ENCODE measurements around the gene SSTR3. TPM values are rescaled to one million over a fixed set of nuclear protein-coding genes. Genes with fewer than 3 reads are reported as not detected.

Gene SSTR3
- total RNA-seq, 1 donor from 2014 or later, result not detected

DNA sequence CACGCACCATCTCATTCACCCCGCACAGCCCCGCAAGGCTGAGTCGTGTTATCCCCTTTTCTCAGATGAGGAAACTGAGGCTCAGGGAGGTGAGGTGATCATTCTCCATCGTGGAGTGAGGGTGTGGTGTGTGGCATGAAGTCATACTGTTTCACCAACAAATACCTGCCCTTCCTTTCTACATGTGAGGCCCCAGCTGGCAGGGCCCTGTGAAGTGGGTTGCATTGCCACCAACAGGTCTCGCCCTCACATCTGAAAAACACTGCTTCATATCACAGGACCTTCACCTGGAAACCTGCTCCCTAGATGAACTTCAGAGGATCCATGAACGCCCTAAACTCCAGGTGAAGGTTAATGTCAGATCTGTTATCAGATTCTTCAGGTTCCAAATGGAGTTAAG lies 4.3 kb downstream of the SSTR3 start:
- TF ChIP-seq, protein P1, sequence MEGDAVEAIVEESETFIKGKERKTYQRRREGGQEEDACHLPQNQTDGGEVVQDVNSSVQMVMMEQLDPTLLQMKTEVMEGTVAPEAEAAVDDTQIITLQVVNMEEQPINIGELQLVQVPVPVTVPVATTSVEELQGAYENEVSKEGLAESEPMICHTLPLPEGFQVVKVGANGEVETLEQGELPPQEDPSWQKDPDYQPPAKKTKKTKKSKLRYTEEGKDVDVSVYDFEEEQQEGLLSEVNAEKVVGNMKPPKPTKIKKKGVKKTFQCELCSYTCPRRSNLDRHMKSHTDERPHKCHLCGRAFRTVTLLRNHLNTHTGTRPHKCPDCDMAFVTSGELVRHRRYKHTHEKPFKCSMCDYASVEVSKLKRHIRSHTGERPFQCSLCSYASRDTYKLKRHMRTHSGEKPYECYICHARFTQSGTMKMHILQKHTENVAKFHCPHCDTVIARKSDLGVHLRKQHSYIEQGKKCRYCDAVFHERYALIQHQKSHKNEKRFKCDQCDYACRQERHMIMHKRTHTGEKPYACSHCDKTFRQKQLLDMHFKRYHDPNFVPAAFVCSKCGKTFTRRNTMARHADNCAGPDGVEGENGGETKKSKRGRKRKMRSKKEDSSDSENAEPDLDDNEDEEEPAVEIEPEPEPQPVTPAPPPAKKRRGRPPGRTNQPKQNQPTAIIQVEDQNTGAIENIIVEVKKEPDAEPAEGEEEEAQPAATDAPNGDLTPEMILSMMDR (conservative IDR thresholded peaks at IDR 0.05; ENCODE audit: low read depth, low read length), result no peak
- H3K4me3 ChIP-seq (ENCODE audit: low read depth, low read length), result no peak overlapping the region
- no peak for DNase-seq (ENCODE audit: low read depth)

DNA sequence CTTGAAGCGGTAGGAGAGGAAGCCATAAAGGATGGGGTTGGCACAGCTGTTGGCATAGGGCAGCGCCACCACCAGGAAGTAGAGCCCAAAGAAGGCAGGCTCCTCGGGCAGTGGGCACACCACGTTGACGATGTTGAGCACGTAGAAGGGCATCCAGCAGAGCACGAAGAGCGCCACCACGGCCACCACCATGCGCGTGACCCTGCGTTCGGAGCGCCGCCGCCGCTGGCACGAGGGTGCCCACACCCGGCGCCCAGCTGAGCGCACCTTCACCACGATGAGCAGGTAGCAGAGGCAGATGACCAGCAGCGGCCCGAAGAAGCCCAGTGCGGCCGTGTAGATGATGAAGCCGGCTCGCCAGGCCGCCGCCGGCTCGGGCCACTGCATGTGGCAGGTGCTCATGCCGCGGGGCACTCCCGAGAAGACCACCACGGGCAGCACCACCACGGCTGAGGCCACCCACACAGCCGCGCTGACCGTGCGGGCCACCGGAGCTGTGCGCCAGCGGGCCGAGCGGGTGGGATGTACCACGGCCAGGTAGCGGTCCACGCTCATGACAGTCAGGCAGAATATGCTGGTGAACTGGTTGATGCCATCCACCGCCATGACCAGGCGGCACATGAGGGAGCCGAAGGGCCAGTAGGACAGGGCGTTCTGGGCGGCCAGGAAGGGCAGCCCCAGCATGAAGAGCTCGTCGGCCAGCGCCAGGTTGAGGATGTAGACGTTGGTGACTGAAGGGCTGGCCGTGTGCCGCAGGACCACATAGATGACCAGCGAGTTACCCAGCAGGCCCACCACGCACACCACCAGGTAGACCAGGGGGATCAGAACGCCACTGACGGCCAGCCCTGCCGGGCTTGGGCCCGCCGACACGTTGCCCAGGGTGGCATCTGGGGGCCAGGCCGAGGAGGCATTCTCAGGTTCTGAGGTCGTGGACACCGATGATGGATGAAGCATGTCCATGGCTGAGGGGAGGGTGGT lies 5.1 kb downstream of the SSTR3 start:
- TF ChIP-seq, protein P1 (conservative IDR thresholded peaks at IDR 0.05; ENCODE audit: low read depth, low read length), result no peak
- no peak overlapping the region for H3K4me3 ChIP-seq (ENCODE audit: low read depth, low read length)
- DNase-seq (ENCODE audit: low read depth), result no peak

GRCh38 chr22:37206118-37206840 lies 6.0 kb downstream of the SSTR3 start:
- TF ChIP-seq, protein P1 (conservative IDR thresholded peaks at IDR 0.05; ENCODE audit: low read depth, low read length), result no peak
- no peak for DNase-seq (ENCODE audit: low read depth)
- H3K4me3 ChIP-seq (ENCODE audit: low read depth, low read length), result no peak overlapping the region

DNA sequence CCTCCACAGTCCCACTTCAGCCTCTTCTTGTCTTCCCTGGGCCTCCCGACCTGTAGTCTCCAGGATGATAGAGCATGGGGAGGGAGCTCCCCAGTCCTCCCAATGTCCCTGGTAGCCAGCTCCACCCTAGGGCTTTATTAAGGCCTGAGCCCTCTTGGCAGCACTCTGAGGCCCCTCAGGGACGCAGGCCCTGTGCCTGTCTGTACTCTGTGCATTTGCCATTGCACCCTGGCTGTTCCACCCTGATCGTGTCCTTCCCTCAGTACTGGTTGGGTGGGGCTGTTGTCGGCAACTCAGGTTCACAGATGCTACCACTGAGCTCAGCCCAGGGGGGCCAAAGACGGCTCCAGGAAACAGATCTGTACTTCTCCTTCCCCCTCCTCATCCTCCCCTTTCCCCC lies 7.2 kb downstream of the SSTR3 start:
- DNase-seq (ENCODE audit: low read depth), result no peak
- H3K4me3 ChIP-seq (ENCODE audit: low read depth, low read length), result no peak overlapping the region
- TF ChIP-seq, protein P1 (conservative IDR thresholded peaks at IDR 0.05; ENCODE audit: low read depth, low read length), result no peak

DNA sequence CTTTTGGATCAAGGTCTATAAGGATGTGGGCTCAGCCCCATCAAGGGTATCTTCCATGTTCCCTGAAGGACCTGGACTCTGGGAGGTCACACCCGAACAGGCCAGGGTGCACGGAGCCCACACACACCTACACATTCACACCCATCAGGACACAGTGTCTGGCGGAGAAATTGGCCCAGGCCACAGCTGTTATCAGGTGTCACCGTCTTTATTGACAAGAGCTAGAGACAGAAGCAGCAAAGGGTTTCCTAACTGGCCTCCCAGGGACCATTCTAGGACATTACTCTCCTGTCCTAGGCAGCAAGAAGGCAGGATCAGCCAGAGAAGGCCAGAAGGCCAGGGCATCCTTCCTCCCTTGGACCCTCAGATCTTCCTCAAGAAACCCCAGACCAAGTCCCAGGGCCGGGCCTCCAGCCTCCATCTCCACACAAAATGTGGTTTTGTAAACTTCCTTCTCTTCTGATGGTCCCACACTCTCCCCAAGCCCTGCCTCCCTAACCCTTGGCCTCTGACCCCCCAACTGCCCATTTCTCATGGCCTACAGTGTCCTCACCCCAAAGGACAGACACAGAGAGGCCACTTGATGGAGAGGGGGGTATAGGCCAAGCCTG lies 8.1 kb downstream of the SSTR3 start:
- no peak for DNase-seq (ENCODE audit: low read depth)
- H3K4me3 ChIP-seq (ENCODE audit: low read depth, low read length), result no peak overlapping the region
- TF ChIP-seq, protein P1 (conservative IDR thresholded peaks at IDR 0.05; ENCODE audit: low read depth, low read length), result no peak

- DNase-seq (ENCODE audit: low read depth), result no peak
- H3K4me3 ChIP-seq (ENCODE audit: low read depth, low read length), result no peak overlapping the region
- TF ChIP-seq, protein P1 (conservative IDR thresholded peaks at IDR 0.05; ENCODE audit: low read depth, low read length), result no peak
These were observed 8.8 kb downstream of the SSTR3 start for GRCh38 chr22:37203354-37204044.
